BJ (cell line): Measurements from ENCODE around the gene BATF3. TPM values are rescaled to one million over a fixed set of nuclear protein-coding genes. Genes with fewer than 3 reads are reported as not detected.
"Not testable (repeated sequence)": the region's sequence is repeated elsewhere in the genome, so short reads cannot be mapped to it uniquely, and the experiment has no call there.

Source experiments
- CTCF ChIA-PET: fragments of 350-600 bp; formaldehyde crosslinking; extraction: SDS; loops from one replicate; lab custom pipeline; 2021; ENCODE audit warnings: antibody characterized with exemption, inconsistent platforms; lab: Yijun Ruan, JAX
- POLR2A ChIA-PET: fragments of 300-600 bp; sonication (Branson Sonifier 250); formaldehyde crosslinking; extraction: SDS; loops from one replicate; lab custom pipeline; 2021; ENCODE audit warnings: antibody characterized with exemption; lab: Charles Lee
- DNase-seq: peaks from one replicate; pipeline ENCODE4 v3.0.0-alpha.2; 2011; ENCODE audit warnings: low read depth
- H3K27me3 ChIP-seq: 2 replicates; pipeline ENCODE4 v1.6.0; 2011; ENCODE audit warnings: low read length; ENCODE audit not compliant: control insufficient read depth, insufficient read depth
- H3K36me3 ChIP-seq: 2 replicates; pipeline ENCODE4 v1.5.1; 2011; ENCODE audit warnings: low read length; ENCODE audit not compliant: control insufficient read depth, insufficient read depth
- H3K4me3 ChIP-seq: 2 replicates; pipeline ENCODE4 v1.5.1; 2011; ENCODE audit warnings: low read depth, mild to moderate bottlenecking, control low read depth, low read length
- CTCF ChIP-seq: IDR thresholded peaks from 2 replicates; pipeline ENCODE4 v1.5.1; 2011; ENCODE audit warnings: low read depth, mild to moderate bottlenecking, control low read depth, inconsistent platforms, low read length, moderate library complexity; ENCODE audit not compliant: insufficient read depth
- polyA plus RNA-seq: library from polyadenylated mRNA; depleted of rRNA; stranded (reverse); fragments of >200 nt; gene quantifications from 2 replicates; pipeline ENCODE4 v1.2.3, GENCODE V29; 2011

The BATF3 gene
- polyA plus RNA-seq, 1 experiment, result 1.7 TPM

GRCh38 chr1:212737559-212737958 lies 37.9 kb upstream of the BATF3 start:
- Histone ChIP-seq H3K36me3 (no peaks in the 10 kb centered on the region), H3K27me3 (no peaks in the 10 kb centered on the region), H3K4me3 (no peak overlapping the region)
- CTCF ChIA-PET, result interaction anchor here (0.8 to 4.3 kb wide), 2 partner anchors 9 to 13 kb away, joined by 3 to 23 read pairs; no protein-coding TSS in a partner anchor
- POLR2A ChIA-PET, result no interaction called here
- TF ChIP-seq CTCF, result no peak
- DNase-seq, result no peak

- TF ChIP-seq CTCF, result no peak
- no peaks in the 10 kb centered on the region for H3K27me3 ChIP-seq
- CTCF ChIA-PET, result no interaction called here
- DNase-seq, result no peak
- no peaks in the 10 kb centered on the region for H3K36me3 ChIP-seq
- POLR2A ChIA-PET, result no interaction called here
- H3K4me3 ChIP-seq, result no peak overlapping the region
Measured at GRCh38 chr1:212733109-212733508, 33.5 kb upstream of the BATF3 start.

- no peak for TF ChIP-seq CTCF
- Histone ChIP-seq H3K36me3 (no peaks in the 10 kb centered on the region), H3K27me3 (no peaks in the 10 kb centered on the region), H3K4me3 (no peak overlapping the region)
- CTCF ChIA-PET, result interaction anchor here (0.6 to 2.4 kb wide), 5 partner anchors 12 to 253 kb away, joined by 3 to 9 read pairs (median 3); no protein-coding TSS in a partner anchor
- DNase-seq, result no peak
- POLR2A ChIA-PET, result no interaction called here
Measured at GRCh38 chr1:212731630-212732029, 32.0 kb upstream of the BATF3 start.

- Histone ChIP-seq H3K27me3 (no peaks in the 10 kb centered on the region), H3K4me3 (no peak overlapping the region), H3K36me3 (no peaks in the 10 kb centered on the region)
- TF ChIP-seq CTCF, result no peak
- POLR2A ChIA-PET, result no interaction called here
- no peak for DNase-seq
- CTCF ChIA-PET, result no interaction called here
Measured at GRCh38 chr1:212728606-212729005, 29.0 kb upstream of the BATF3 start.

- TF ChIP-seq CTCF, result no peak
- H3K27me3 ChIP-seq, result no peaks in the 10 kb centered on the region
- ChIA-PET CTCF (interaction anchor here (1.0 to 2.0 kb wide), 2 partner anchors 22 to 62 kb away, joined by 3 to 5 read pairs; no protein-coding TSS in a partner anchor), POLR2A (no interaction called here)
- H3K36me3 ChIP-seq, result no peaks in the 10 kb centered on the region
- H3K4me3 ChIP-seq, result no peak overlapping the region
- no peak for DNase-seq
Measured at GRCh38 chr1:212727386-212728181, 27.9 kb upstream of the BATF3 start.

GRCh38 chr1:212724679-212725078 lies 25.0 kb upstream of the BATF3 start:
- H3K27me3 ChIP-seq, H3K4me3 ChIP-seq, CTCF ChIA-PET, H3K36me3 ChIP-seq, POLR2A ChIA-PET, DNase-seq: not testable (repeated sequence)
